GM18517 (cell line): ENCODE data around the gene GUCY2D.
"Not testable (repeated sequence)": the region's sequence is repeated elsewhere in the genome, so short reads cannot be mapped to it uniquely, and the experiment has no call there.

Experiments
- ATAC-seq: cut with Tn5 transposase; IDR thresholded peaks from one replicate; pipeline ENCODE4 v1.9.1; 2021; ENCODE audit warnings: mild to moderate bottlenecking, moderate library complexity; ENCODE audit not compliant: unreplicated experiment

Gene GUCY2D

DNA sequence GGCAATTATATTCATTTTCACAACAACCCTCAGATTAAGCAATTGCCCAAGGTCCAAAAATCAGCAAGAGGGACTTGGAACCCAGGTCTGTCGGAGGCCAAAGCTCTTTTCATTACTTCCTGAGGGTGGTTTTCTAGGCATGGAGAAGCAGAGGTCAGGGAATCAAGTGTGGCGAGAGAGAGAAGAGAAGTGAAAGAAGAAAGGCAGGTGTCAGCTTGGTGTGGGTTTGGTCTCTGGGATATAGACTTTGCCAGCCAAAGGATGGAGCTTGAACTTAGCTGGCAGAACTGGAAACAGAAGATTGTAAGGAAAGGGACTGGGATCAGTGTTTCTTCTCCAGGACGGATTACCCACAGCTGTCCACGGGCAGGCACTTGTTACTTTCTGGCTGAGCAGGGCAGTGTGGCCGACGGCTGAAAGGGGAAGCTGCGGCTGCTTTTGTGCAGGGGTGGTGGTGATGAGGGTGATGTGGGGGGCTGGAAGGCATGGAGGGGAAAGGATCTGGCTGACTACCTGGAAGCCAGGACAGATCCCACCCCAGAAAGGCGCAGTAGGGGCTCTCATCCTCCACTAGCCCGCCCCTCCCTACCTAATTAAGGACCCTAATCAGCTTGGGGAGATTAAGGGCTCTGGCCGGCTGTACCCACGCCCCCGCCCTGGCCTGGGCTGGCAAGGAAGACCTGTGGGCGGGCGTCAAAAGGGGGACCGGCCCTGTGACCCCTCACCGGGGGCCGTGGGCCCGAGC is at the start of gene GUCY2D:
TSS of gene GUCY2D (plus strand) at position 640 of the 745 bp plus-strand sequence. CDS start 433 bp downstream, outside the sequence.
- ATAC-seq = no peak

DNA sequence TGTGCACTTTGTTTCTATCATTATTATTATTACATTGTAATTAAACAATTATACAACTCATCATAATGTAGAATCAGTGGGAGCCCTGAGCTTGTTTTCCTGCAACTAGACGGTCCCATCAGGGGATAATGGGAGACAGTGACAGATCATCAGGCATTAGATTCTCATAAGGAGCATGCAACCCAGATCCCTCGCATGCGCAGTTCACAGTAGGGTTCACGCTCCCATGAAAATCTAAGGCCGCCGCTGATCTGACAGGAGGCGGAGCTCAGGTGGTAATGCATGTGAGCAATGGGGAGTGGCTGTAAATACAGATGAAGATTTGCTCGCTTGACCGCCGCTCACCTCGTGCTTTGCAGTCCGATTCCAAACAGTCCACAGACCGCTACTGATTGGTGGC is 49.1 kb upstream of the GUCY2D start:
- not testable (repeated sequence) for ATAC-seq

DNA sequence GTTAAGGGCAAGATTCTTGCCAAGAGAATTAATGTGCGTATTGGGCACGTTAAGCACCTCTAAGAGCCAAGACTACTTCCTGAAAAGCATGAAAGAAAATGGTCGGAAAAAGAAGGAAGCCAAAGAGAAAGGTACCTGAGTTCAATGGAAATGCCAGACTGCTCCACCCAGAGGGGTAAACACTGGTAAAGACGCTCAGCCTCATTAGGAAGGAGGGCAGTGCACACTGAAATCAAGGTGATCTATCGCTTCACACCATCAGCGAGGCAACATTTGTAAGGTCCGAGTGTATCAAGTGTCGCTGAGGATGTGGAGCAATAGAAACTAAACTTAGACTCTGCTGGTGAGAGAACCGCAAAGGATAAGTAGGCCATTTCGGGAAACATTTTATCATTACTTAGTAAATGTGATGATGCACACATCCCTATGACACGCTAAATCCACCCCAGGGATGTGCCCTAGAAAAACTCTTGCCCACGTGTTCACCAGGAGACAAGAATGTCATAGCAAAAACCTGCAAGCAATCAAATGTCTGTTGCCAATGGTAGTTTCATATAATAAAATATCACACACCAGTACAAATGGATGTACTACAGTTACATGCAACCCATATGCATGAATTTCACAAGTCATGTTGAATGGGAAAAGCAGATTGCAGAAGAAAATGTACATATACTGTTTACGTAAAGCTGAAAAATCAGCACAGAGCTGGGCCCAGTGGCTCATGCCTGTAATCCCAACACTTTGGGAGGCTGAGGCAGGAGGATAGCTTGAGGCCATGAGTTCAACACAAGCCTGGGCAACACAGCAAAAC is 46.8 kb upstream of the GUCY2D start:
- no peak for ATAC-seq

DNA sequence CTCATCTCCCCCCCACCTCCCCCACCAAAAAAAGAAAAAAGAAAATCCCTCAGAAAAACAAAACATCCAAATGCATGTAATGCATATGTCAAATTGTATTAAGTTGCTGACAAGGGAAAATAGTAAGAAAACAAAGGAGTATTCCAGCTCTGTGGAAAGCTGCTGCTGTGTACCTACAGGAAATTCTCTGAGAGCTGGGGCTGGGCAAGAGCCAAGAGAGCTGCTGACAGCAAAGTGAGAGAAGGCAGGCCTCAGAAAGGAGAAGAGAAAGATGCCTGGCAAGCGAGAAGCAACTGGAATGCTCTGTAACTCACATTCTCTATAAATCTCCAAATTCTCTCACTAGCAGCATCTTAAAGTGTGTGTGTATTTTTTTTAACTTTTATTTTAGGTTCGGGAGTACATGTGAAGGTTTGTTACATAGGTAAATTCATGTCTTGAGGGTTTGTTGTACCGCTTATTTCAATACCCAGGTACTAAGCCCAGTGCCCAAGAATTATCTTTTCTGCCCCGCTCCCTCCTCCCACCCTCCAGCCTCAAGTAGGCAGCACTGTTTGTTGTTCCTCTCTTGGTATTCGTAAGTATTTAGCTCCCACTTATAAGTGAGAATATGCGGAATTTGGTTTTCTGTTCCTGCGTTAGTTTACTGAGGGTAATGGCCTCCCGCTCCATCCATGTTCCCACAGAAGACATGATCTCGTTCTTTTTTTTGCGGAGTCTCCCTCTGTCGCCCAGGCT is 46.0 kb upstream of the GUCY2D start:
- ATAC-seq = no peak

DNA sequence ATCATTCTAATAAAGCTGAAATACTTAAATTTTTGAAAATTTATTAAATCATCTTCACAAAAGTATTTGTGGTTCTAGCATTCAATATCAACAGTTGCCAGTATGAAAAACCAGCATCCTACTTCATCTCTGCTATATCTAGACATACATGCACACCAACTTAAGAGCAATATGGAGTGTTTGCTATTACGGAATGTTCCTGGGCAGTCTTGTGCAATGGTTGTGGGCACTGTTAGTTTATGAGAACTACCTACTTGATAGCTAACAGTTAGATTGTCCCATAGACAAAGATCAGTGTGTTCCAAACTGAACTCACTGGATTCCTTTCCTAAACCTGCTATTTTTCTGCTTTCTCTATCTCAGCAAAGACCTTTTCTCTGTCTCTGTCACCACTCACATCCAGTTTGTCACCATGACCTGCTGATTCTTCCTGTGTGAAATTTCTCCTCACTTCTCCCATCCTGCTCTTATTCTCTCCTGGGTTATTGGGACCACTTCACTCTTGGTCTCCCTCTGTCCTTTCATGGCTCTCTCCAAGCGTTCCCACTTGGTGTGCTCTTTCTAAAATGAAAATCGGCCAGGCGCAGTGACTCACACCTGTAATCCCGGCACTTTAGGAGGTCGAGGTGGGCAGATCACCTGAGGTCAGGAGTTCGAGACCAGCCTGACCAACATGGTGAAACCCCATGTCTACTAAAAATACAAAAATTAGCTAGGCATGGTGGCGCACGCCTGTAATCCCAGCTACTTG is 42.7 kb upstream of the GUCY2D start:
- no peak for ATAC-seq

DNA sequence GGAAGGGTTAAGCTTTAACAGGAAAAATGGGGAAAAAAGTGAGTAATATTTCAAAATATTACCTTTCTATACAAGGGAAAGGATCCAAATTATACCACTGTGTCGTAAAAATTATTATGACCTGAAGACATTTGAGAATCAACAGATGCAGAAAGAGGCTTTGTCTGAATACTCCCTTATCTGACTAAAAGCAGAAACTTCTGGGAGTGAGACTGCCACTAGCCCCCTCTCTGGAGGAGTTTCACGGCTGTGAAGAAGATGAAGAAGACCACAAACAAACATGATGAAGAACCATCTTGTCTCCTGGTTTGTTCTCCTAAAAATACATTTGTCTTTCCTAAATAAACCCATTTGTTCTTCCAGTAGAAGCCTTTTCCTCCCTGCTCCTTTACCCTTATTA is 41.0 kb upstream of the GUCY2D start:
- no peak for ATAC-seq

DNA sequence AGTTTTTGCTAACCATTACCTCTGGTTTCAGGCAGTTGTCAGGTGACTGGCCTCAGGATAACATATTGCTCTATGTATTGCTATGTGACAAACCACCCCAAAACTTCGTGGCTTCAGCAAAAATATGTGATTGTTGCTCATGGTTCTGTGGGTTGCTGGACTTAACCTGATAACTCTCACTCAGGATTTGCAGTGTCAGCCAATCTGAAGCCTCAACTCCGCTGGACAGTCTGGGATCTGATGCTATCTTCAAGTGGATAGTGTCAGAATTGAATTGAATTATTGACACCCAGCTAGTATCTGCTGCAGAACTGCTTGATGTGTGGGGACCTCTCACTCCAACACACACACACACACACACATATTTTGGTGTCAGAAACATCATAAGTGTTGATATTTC is 34.7 kb upstream of the GUCY2D start:
- ATAC-seq = no peak

DNA sequence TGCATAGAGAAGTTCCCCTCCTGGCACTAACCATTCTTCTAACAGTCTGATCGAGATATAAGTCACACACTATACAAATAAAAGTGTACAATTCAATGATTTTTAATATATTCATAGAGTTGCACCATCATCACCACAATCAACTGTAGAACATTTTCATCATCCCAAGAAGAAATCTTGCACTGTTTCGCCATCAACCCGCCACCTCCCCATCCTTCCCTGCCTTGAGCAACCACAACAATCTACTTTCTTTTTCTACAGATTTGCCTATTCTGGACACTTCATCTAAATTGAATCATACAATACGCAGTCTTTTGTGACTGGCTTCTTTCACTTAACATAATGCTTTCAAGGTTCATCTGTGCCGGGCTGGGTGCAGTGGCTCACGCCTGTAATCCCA is 33.0 kb upstream of the GUCY2D start:
- ATAC-seq = no peak

DNA sequence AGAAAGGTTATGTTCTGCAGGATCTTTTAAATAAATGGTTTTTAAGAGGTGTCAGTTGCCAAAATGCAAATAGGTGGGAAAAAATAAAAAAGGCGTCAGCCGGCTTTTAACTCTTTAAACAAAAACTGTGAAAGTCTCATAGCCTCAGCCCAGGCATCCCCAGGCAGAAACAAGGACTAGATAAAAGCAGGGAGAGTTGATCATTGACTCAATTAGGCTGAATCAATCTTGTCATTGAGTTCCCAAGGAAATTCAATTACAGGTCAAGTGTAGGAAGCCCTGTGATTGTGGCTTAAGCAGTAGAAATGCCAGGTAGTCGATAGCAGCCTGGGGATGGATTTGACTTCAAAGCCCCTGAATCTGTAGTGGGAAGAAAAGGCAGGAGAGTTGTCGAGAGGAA is 30.8 kb upstream of the GUCY2D start:
- ATAC-seq = no peak

DNA sequence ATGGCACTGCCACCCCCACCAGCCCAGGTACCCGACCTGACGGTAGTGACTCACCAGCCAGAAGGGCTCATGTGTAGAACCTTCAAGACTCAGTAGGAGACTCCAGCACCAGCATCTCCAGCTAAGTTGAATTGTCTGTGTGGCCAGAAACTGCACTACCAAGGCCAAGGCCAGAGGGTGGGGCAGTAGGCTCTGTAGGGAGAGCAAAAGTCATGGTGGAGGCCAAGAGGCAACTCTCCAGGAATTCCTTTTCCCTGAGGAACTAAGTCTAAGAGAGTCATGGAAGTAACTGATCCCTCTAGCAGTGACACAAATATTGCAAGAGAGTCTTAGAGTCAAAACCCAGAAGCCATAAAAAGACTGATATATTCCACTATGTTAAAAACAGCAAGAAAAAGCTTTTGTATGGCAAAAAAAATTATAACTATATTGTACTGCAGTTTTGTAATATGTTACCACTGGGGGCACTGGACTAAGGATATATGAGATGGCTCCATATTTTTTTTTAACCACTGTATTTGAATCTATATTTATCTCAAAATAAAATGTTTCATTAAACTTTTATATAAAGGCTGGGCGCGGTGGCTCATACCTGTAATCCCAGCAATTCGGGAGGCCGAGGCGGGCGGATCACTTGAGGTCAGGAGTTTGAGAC is 30.2 kb upstream of the GUCY2D start:
- ATAC-seq = no peak

DNA sequence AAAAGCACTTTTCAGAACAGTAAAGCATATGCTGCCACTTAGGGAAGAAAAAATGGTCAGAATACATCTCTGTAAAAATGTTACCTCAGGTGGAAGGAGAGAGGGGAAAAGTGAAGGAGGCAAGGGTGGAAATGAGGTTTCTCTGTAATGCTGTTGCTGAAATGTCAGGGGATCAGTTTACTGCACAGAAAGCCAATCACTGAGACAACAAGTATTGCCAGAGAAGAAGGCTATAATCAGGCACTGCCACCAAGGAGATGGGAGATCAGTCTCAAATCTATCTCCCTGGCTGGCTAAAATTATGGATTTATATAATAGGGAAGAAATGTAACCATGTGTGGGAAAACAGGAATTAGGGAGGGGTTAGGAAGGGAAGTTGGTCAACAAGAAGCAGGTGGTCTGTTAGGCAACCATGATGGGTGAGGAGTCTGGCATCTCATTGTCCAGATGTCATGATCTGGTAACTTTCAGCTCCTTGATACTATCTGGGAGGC is 27.7 kb upstream of the GUCY2D start:
- ATAC-seq = no peak

DNA sequence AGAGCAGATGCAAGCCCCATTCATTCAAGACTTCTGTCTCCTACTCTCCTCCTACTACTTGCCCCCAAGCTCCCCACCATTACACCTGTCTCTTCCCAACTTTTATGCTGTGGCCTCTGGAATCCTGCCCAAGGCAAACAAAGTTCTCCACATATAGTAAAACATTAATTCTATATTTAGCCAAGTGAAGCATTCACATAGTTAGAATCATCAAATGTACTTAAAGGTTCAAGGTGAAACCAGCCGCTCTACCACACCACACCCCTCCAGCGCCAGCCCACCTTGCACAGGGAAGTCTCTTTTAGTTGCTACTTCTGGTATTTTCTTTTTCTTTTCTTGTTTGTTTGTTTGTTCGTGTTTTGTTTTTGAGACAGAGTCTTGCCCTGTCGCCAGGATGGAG is 25.4 kb upstream of the GUCY2D start:
- no peak for ATAC-seq

DNA sequence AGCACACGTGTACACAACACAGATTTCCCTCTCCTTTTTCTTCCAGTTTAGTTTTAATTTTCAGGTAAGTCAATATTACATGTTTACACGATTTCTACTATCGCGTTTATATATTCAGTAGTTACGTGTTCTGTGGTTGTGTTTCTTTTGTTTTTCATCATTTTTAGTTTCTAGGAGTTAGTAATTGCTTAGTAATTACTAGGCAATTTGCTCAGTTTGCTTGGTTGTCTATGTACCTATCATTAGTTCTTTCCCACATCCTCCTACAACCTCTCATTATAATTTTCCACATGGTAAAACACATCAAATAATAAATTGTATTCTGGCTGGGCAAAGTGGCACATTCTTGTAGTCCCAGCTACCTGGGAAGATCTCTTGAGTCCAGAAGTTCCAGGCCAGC is 24.6 kb upstream of the GUCY2D start:
- ATAC-seq = no peak

DNA sequence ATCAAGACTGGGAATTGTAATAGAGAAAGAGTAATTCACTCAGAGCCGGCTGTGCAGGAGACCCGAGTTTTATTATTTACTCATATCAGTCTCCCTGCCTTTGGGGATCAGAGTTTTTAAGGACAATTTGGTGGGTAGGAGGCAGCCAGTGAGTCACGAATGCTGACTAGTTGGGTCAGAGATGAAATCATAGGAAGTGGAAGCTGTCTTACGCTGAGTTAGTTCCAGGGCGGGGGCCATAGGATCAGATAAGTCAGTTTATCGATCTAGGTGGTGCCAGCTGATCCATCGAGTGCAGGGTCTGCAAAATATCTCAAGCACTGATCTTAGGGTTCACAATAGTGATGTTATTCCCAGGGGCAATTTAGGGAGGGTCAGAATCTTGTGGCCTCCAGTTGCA is 20.2 kb upstream of the GUCY2D start:
- ATAC-seq = no peak

DNA sequence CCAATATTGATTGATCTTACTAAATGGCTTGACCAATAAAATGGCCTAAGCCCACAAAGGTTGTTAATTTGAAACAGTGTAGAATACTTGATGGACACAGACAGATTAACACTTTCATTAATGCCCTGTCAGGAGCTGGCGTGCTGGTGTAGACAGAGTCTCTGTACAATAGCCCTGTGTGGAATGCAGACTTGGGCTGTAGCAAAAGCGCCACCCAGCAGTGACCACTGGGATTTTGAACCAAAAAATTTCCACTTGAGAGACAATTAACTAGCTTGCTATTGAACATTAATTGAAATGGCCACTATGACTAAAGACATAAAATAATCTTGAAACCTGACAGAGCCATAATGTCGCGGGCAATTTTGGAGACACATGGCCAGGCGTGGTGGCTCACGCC is 19.7 kb upstream of the GUCY2D start:
- no peak for ATAC-seq

DNA sequence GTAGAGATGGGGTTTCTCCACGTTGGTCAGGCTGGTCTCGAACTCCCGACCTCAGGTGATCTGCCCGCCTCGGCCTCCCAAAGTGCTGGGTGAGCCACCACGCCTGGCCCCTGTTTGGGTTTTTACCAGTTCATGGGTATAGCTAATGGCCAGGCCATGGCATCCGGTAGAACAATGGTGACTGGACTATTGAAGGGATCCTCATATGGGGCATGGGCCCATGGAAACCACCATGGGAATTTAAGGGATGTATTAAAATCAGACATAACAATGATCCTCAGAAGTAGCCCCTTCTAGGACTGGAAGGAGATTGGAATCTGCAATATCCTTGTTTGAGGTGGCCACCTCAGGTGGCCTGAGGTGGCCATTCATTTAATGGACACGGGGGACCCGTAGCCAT is 17.5 kb upstream of the GUCY2D start:
- no peak for ATAC-seq

DNA sequence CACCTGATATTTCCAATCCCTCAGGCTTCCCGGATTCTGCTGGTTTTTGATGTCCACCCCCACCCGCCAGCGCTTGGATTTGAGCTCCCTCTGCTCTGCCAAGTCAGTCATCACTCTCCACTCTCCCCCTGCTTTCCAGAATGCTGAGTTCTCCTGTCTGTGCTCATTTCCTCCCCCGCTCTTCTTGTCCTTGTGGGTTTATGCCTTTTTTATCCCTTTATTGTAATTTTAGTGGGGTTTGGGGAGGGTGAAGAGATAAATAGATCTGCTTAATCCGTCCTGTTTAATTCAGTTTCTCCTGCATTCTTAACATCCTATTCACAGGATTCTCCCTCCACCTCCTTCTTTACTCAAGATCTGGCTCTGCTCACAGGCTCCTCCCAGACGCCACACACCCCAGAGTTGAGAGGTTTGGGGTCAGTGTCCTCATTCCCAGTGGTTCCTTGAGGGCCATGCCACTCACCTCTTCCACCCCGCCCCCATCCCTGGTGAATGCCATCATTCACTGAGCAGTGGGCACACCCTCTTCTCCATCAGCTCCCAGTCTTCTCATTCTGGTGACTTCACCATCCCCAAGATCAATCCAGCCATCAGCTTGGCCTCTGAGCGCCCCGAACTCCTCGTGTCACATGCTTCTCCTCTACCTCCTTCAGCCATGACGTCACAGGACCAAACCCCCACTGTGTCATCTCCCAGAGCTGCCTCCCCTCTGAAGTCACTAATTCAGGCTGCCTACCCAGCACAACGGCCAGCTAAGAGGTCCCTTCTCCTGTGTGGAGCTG is 15.1 kb upstream of the GUCY2D start:
- no peak for ATAC-seq

DNA sequence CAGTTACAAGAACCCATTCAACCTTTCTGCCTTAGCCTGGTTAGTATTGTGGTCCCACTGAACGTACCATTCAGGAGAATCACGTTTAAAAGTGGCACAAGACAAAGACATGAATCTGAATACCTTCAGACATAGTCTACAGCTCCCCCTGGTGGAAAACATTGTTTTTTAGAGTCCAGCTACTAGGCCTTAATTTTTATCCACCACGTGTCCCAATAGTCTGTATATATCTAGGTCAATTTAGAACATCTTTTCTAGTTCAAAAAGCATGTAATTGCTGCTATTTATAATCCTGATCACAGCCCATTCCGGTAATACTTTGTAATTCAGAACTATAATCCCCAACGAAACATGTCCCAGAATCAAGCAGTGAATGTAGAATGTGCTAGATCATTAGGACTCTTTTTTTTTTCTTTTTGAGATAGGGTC is 13.7 kb upstream of the GUCY2D start:
- ATAC-seq = no peak
